HG03045 (cell line): ENCODE data around the gene ANP32A.
"Not testable (repeated sequence)": the region's sequence is repeated elsewhere in the genome, so short reads cannot be mapped to it uniquely, and the experiment has no call there.

ENCODE experiments used
- ATAC-seq: cut with Tn5 transposase; IDR thresholded peaks from one replicate; pipeline ENCODE4 v1.9.1; 2021; ENCODE audit warnings: mild to moderate bottlenecking, moderate library complexity; ENCODE audit not compliant: unreplicated experiment

Gene ANP32A

DNA sequence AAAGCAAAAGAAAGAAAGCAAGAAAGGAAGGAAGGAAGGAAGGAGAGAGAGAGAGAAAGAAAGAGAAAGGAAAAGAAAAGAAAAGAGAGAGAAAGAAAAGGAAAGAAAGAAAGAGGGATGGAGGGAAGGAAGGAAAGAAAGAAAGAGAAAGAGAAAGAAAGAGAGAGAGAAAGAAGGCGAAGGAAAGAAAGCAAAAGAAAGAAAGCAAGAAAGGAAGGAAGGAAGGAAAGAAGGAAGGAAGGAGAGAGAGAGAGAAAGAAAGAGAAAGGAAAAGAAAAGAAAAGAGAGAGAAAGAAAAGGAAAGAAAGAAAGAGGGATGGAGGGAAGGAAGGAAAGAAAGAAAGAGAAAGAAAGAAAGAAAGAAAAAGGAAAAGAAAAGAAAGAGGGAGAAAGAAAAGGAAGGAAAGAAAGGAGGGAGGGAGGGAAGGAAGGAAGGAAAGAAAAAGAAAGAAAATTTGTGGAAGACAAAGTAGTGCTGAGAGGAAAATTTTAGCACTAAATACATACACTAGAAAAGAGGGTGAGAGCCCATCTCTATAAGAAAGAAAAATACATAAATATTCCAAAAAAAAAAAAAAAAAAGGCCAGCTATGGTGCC lies 60.6 kb downstream of the ANP32A start:
- ATAC-seq = not testable (repeated sequence)

DNA sequence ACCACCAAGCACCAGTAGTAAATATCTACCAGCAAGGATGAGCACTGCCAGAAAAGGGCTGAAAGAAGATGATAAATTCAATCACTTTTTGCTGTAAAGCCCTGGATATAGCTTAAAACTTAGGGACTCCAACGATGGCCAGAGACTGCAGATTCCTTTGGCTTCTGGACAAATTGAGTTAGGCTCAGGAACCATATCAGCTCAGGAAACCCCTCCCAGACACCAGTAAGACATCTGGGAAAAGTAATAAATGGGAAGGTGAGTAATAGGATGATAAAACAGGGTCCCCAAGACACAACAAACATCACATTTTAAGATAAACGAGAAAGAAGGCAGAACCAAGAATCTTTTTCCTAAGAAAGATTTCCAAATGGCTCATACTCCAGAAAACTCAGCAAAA lies 65.0 kb downstream of the ANP32A start:
- no peak for ATAC-seq

DNA sequence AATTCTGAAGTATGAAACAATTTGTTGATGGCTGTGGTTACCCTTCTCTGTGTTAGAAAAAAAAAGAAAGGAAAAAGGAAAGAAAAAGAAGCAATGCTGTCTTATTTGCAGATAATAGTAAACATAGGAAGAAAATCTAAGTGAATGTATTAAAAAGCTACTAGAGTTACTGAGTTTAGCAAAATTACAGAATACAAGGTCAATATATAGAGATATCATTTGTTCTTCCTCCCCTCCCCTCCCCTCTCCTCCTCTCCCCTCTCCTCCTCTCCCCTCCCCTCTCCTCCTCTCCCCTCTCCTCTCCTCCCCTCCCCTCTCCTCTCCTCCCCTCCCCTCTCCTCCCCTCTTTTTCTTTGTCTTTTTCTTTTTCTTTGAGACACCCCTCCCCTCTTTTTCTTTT lies 69.1 kb downstream of the ANP32A start:
- no peak for ATAC-seq

DNA sequence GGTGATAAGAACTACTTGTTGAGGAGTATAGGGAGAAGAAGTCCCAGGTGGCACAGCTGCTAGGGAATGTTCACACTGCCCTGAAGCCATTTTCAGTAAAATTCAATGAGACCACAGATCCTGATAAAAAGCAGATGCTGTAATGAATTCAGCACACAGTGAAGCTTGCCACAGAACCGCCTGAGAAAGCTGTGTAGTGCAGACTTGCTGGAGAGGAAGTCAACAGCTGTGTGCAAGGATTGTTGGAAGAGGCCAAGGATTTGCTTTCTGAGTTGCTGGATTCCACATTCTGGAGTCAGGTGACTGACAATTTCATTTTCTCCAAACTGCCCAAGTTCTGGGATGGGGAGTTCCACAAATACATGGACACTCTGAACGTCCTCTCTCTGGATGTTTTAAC lies 70.9 kb downstream of the ANP32A start:
- ATAC-seq = no peak

DNA sequence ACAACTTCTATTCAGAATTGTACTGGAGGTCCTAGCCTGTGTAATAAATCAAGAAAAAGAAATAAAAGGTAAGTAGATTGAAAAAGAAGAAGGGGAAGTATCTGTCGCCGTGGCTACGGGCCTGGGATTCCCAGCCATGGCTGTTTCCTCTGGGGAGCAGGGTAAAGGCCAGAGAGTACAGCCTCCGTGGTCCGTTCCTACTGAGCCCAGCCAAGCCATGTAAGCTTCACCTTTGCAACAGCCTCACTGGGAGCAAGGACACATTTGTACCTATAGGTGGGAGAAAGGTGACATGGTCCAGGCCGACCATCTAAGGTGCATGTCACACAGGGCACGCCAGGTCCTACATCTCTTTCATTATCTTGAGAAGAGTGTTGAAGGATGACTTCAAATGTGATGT lies 71.3 kb downstream of the ANP32A start:
- ATAC-seq = no peak

DNA sequence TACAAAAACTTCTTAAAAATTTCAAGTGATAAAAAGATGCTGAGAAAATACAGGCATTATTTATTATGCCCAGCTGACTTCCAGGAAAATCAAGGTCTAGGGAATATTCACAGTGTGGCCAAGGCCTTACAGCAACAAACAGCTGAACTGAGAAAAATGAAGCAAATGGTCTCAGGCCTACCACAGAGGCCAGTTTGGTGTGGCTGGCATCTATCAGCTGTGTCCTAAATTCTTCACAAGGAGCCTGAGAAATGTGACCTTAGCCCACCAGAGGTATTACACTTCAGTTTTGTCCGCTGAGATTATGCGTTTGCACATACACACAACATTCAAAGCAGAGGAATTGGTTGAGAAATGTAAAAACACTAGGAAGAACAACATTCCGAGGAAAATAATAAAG lies 77.4 kb downstream of the ANP32A start:
- no peak for ATAC-seq

DNA sequence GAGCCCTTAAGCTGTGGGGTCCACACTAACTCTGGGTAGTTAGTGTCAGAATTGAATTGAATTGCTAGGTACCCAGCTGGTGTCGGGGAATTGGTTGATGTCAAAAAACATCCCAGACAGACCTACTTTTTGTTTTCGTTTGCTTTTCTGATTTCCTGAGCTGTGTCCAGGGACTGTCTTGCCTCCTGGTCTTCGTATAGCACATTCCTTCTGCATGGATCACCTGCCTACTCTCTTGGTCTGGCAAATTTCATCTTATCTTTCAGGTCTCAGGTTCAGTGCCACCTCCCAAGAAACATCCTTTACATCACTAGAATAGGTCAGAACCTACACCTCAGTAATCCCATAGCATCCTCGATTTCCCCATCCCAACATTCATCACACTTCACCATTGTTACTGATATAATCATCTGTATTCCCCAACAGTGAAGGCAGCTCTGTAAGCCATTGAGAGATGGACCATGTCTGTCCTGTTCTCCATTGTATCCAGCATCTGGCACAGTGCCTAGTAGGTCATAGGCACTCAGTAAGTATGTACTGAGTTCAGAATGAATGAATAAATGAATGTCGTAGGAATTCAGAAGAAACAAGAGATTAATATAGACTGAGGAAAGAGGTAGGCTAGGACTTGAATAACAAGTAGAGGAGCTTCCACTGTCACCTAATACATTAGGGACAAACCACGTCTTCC lies 81.2 kb downstream of the ANP32A start:
- ATAC-seq = no peak

DNA sequence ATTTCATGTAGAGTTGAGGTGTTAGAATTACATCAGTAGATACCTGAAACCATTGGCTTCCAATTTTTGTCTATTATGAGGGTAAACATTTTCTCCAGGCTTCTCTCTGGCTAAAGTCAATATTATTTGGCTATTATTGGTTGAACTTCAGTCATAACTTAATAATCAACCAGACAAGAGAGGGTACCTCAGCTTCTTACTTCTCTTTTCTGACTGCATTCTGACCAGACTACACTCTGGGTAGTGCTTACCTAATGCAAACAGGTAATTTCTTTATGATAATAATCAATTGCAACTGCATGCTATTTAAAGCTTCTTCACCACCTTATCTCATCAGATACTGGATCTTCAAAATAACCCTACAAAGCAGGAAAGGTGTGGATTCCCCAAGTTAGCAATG lies 85.1 kb downstream of the ANP32A start:
- ATAC-seq = no peak

DNA sequence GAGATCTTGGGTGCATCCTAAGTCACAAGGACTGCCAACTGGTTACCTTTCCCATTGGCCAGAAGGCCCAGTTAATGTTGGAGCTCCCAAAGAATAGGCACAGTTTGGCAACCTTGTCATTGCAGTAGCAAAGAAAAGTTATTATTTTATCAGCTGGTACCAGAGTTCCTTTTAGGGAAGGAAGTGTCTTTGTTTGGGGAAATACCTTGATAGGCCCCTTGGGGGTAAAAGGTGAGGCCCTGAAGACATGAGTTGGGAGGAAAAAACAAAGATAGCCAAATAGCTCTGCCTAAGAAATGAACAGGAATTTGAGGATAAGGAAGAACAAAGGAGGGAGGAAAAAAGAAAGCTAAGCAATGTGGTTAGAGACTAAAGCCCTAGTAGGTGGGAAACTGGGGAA lies 85.8 kb downstream of the ANP32A start:
- no peak for ATAC-seq

DNA sequence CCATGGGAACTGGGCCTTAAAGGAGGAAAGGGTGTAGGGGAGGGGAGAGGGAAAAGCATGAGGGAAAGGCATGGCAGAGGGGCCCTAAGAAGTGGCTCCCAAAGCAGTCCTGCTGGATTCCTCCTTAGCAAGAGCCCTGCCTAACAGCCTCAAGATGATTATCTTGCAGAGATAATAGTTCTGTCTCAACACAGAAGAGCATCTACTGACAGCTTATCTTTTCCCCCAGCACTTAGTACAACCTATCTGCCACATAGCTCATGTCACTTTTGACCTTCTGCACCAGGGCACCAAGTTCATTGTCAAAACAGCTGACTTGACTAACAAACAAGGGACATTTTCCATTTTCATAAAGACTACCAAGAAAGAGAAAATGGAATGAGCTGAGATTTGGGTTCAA lies 86.3 kb downstream of the ANP32A start:
- no peak for ATAC-seq

DNA sequence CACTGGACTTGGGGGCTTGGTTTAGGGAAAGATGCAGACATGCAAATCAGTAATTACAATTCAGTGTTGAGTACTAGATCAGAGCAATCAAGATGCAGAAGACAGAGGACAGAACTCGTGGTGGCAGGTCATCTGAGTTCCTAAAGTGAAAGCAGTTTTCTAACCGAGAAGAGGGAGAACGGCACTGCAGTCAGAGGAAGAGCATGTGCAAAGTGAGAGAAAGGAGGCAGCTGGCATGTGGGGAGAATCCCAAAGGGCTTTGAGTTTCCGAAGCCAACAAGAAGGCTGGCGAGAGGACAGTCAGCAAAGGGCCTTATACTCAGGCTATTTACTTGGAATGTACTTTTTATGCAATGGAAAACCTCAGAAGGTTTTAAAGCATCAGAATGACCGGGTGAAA lies 87.0 kb downstream of the ANP32A start:
- ATAC-seq = no peak

DNA sequence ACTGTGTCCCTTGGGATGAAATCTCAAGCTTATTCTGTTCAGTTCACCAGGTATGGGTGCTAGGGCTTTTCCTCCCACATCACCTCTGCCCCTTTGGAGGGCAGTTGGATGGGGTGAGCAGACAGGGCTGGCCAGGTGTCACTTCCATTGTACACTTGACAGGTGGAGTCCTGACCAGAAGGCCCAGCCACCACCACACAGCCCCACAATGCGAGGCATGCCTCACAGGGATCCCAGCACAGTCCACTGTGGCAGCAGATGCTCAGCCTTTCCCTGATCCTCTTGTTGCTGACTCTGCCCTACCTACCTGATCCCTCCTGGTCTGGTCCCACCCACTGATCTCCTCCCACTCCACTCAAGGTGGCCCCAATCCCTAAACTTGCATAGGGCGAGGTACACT lies 88.2 kb downstream of the ANP32A start:
- no peak for ATAC-seq

DNA sequence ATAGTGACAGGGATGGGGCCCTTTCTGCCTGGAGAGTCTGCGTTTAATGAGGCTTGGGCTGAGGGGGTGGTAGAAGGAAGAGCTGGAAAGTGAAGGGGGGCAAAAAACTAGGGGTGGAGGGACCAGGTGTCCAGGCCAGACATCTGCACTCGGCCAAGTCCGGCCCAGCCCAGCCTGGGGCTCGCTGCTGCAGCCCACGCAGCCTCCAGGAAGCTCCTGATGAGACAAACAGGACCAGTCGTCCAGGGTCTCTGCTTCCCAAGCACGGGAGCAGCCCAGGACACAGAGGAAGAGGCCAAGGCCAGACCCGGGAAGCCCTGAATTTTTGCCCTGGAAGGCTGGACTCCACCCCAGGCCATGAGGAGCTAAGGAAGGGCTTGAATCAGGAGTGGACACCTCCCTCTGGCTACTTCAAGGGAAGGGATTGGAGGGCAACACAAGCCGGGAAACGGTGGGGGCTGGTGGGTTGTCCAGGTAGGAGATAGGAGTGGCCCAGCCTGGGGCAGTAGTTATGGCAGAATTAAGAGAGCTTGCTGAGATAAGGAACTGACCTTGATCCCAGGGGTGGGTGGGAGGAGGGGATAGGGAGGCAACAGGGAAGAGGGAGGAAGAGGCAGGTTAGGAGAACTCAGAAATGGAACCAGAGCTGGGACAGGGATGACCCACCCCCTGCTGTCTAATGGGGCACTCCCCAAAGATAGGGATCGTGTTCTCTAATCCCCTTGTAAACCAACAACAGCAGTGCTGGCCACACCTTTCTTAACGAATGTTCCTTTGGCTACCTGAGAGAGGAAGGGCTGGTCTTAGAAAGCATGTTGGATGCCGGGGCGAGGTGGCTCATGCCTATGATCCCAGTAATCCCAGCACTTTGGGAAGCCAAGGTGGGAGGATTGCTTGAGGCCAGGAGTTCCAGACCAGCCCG lies 89.5 kb downstream of the ANP32A start:
- ATAC-seq = no peak

DNA sequence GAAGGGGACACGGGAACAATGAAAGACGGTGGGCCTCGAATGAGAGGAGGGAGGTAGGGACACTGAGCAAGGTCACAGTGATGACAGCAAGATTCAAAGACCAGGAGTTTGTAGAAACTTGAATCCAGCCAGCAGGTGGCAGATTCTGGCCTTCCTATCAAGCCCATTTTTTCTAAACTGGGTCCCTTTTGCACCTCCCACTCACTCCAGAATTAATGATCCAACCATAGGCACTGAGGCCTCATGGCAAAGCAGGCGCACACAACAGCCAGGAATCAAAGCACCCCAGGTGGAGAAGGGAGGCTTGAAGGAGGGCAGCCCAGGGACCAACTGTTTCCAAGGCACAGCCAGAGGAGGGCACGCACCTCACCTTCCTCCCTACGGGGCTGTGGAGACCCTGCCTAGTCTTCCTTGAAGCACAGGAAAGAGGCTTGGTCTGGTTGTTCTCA lies 90.2 kb downstream of the ANP32A start:
- ATAC-seq = no peak

DNA sequence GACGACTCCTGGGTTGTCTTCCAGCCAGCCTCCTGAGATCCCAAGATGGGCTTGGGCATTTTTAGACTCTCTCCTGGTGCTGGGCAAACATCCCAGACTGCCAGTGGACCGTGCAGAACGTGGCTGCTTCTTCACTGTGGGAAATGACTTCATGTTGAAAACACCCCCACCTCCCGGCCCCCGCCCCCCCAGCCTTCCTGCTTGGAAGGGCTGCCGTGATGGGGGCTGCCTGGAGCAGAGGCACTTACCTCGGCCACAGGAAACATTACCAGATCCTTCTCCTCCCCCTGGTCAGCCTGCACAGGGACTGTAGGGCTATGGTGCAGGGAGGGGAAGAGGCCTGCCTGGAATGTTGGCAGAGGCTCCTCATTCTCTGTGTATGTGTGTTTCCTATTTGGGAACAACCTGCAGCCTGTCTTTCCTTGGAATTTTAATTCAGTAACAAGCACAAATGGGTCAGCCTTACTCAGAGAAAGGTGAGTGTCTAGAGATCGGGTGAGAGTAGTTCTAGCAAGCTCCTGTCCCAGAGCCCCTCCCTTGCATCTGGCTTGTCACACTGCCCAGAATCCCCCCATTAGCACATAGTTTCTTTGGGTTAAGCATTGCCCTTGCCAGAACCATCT lies 90.8 kb downstream of the ANP32A start:
- no peak for ATAC-seq
